B cell (primary cell): Measurements from ENCODE around the gene ZBTB47. TPM values are rescaled to one million over a fixed set of nuclear protein-coding genes. Genes with fewer than 3 reads are reported as not detected.

ENCODE experiments used
- ATAC-seq: fragments of 200-7000 bp; cut with Tn5 transposase; one replicate; pipeline ENCODE4 v1.10.0; 2021; ENCODE audit warnings: low read depth, mild to moderate bottlenecking, moderate number of reproducible peaks, moderate library complexity
- CTCF ChIA-PET: fragments of 350-600 bp; sonication (Branson Sonifier 250); formaldehyde crosslinking; loops from one replicate; lab custom pipeline; 2021; ENCODE audit warnings: antibody characterized with exemption, inconsistent platforms; lab: Charles Lee
- POLR2A ChIA-PET: fragments of 350-600 bp; sonication (Branson Sonifier 250); formaldehyde crosslinking; loops from one replicate; lab custom pipeline; 2021; ENCODE audit warnings: antibody characterized with exemption; lab: Charles Lee
- DNase-seq: peaks from one replicate; pipeline ENCODE4 v3.0.0; 2013
- H2AFZ ChIP-seq: 2 replicates; pipeline ENCODE4 v1.6.1; 2012; ENCODE audit warnings: mild to moderate bottlenecking, low read depth, low read length; ENCODE audit not compliant: insufficient read depth, poor library complexity, severe bottlenecking
- H3K27ac ChIP-seq, 2 donors: 1 replicate in 1 of 2; 2 replicates in 1 of 2; pipeline ENCODE4 v1.5.1; 2012 to 2013; ENCODE audit warnings: low read length in 2 of 2, mild to moderate bottlenecking in 2 of 2, moderate library complexity in 1 of 2
- H3K27me3 ChIP-seq, 4 experiments: fragments of 200-600 bp in 1 of 4; sonication (generic) in 1 of 4; replicated peaks in 1 of 4; 1 replicate in 2 of 4; 2 replicates in 2 of 4; pipeline versions ENCODE4 v1.6.1 to v1.7.0; 2013 to 2016; ENCODE audit warnings: low read length in 3 of 4, mild to moderate bottlenecking in 2 of 4, mixed read lengths in 1 of 4, moderate library complexity in 1 of 4; ENCODE audit not compliant: insufficient read depth in 4 of 4, control insufficient read depth in 3 of 4; ENCODE audit errors: control extremely low read depth in 1 of 4
- H3K36me3 ChIP-seq, 2 experiments: replicated peaks in 1 of 2; 1 replicate in 1 of 2; 2 replicates in 1 of 2; pipeline versions ENCODE4 v1.6.1 to v1.7.1; 2013; ENCODE audit warnings: low read length in 1 of 2; ENCODE audit not compliant: insufficient read depth in 2 of 2, control insufficient read depth in 1 of 2; ENCODE audit errors: control extremely low read depth in 1 of 2, extremely low read depth in 1 of 2
- H3K4me1 ChIP-seq, 2 donors: fragments of 200-600 bp in 1 of 2; sonication (generic) in 1 of 2; 1 replicate in 1 of 2; 2 replicates in 1 of 2; pipeline versions ENCODE4 v1.5.1 to v1.6.1; 2013 to 2017; ENCODE audit warnings: low read length in 2 of 2; ENCODE audit not compliant: control insufficient read depth in 2 of 2, insufficient read depth in 2 of 2
- H3K4me2 ChIP-seq: replicated peaks from 2 replicates; pipeline ENCODE3; 2012; ENCODE audit warnings: mild to moderate bottlenecking, low read depth, low read length; ENCODE audit not compliant: poor library complexity, severe bottlenecking
- H3K4me3 ChIP-seq, 5 experiments: fragments of 200-600 bp in 1 of 5; sonication (generic) in 1 of 5; 1 replicate in 3 of 5; 2 replicates in 2 of 5; pipeline versions ENCODE4 v1.5.1 to v1.7.0; 2011 to 2016; ENCODE audit warnings: low read length in 4 of 5, mild to moderate bottlenecking in 4 of 5, low read depth in 2 of 5, control low read depth in 1 of 5, moderate library complexity in 1 of 5; ENCODE audit not compliant: insufficient read depth in 1 of 5; ENCODE audit errors: control extremely low read depth in 1 of 5, extremely low read depth in 1 of 5
- H3K79me2 ChIP-seq: fragments of 200-600 bp; sonication (generic); one replicate; pipeline ENCODE4 v1.6.0; 2016; ENCODE audit warnings: low read length; ENCODE audit not compliant: control insufficient read depth, insufficient read depth
- H3K9ac ChIP-seq: fragments of 200-600 bp; sonication (generic); 2 replicates; pipeline ENCODE4 v1.6.1; 2017; ENCODE audit warnings: mild to moderate bottlenecking, low read length, moderate library complexity
- H3K9me3 ChIP-seq, 3 donors: one replicate each; pipeline versions ENCODE4 v1.6.1 to v1.7.1; 2013; ENCODE audit warnings: low read length in 2 of 3; ENCODE audit not compliant: control insufficient read depth in 2 of 3, insufficient read depth in 1 of 3; ENCODE audit errors: control extremely low read depth in 1 of 3
- H4K20me1 ChIP-seq: 2 replicates; pipeline ENCODE4 v1.6.0; 2012; ENCODE audit warnings: mild to moderate bottlenecking, low read length; ENCODE audit not compliant: insufficient read depth, control insufficient read depth, poor library complexity, severe bottlenecking
- H3K27ac Mint-ChIP-seq: one replicate; pipeline ENCODE4 v1.8.0; 2021; ENCODE audit warnings: mixed read lengths
- H3K27me3 Mint-ChIP-seq: one replicate; pipeline ENCODE4 v1.8.0; 2021; ENCODE audit warnings: mixed read lengths
- H3K4me1 Mint-ChIP-seq: one replicate; pipeline ENCODE4 v1.8.0; 2021; ENCODE audit warnings: mixed read lengths
- H3K4me3 Mint-ChIP-seq: one replicate; pipeline ENCODE4 v1.8.0; 2021; ENCODE audit warnings: mixed read lengths
- H3K9me3 Mint-ChIP-seq: one replicate; pipeline ENCODE4 v1.8.0; 2022; ENCODE audit warnings: mixed read lengths; ENCODE audit not compliant: insufficient read depth
- EZH2 ChIP-seq: IDR thresholded peaks from 2 replicates; pipeline ENCODE4 v1.6.1; 2012; ENCODE audit warnings: borderline replicate concordance, low read depth, mild to moderate bottlenecking, moderate library complexity, low read length; ENCODE audit not compliant: insufficient read depth, poor library complexity, severe bottlenecking
- WGBS: methylation state at CpG from one replicate; pipeline ENCODE4 v1.1.5; 2013; ENCODE audit warnings: missing lambda C conversion rate; ENCODE audit not compliant: insufficient coverage; 5-methylcytosine and 5-hydroxymethylcytosine counted together
- intact Hi-C: fragments of 100-400 bp; cut with micrococcal nuclease; formaldehyde crosslinking; loops from one replicate; pipeline ENCODE4 v1.10.0; 2022
- polyA plus RNA-seq: library from polyadenylated mRNA; depleted of rRNA; stranded (reverse); fragments of >200 nt; gene quantifications from 2 replicates; pipeline ENCODE4 v1.2.3, GENCODE V29; 2012
- total RNA-seq, 2 donors: library from RNA; stranded (reverse); fragments of 120-200 nt in 1 of 2; gene quantifications; 1 replicate in 1 of 2; 2 replicates in 1 of 2; pipeline versions ENCODE4 v1.2.3 to v1.2.4, GENCODE V29; 2013 to 2022
- TF ChIP-seq, protein P1 (sequence below): fragments of 200-600 bp; IDR thresholded peaks from one replicate; pipeline ENCODE4 v1.8.0; 2022; ENCODE audit warnings: antibody characterized with exemption, mild to moderate bottlenecking

ZBTB47 gene
- total and polyA plus RNA-seq, 2 donors (not counting 1 experiment from before 2014, with no cell fraction given) = 0.34 to 1.6 TPM

- Histone ChIP-seq H3K9me3 (peaks cover 0 to 15% (median 0%) of the 10 kb centered on the region in 3 donors), H3K4me2 (no peak overlapping the region), H3K27me3 (peaks cover 0 to 16% (median 0%) of the 10 kb centered on the region in 4 experiments), H3K9ac (no peak overlapping the region), H3K27ac (no peak overlapping the region), H2AFZ (no peak overlapping the region), H4K20me1 (no peaks in the 10 kb centered on the region), H3K4me3 (no peak overlapping the region), H3K4me1 (no peaks in the 10 kb centered on the region), H3K36me3 (no peaks in the 10 kb centered on the region), H3K79me2 (no peaks in the 10 kb centered on the region)
- H3K4me3 Mint-ChIP-seq = no peak overlapping the region
- POLR2A ChIA-PET = no interaction called here
- DNase-seq (no peak), ATAC-seq (no peak)
- H3K27me3 Mint-ChIP-seq = peaks cover 2% of the 10 kb centered on the region
- no peaks in the 10 kb centered on the region for H3K9me3 Mint-ChIP-seq
- no peaks in the 10 kb centered on the region for H3K4me1 Mint-ChIP-seq
- intact Hi-C loops = no loop called here
- CTCF ChIA-PET = no interaction called here
- TF ChIP-seq EZH2 = no peak
- TF ChIP-seq, protein P1, sequence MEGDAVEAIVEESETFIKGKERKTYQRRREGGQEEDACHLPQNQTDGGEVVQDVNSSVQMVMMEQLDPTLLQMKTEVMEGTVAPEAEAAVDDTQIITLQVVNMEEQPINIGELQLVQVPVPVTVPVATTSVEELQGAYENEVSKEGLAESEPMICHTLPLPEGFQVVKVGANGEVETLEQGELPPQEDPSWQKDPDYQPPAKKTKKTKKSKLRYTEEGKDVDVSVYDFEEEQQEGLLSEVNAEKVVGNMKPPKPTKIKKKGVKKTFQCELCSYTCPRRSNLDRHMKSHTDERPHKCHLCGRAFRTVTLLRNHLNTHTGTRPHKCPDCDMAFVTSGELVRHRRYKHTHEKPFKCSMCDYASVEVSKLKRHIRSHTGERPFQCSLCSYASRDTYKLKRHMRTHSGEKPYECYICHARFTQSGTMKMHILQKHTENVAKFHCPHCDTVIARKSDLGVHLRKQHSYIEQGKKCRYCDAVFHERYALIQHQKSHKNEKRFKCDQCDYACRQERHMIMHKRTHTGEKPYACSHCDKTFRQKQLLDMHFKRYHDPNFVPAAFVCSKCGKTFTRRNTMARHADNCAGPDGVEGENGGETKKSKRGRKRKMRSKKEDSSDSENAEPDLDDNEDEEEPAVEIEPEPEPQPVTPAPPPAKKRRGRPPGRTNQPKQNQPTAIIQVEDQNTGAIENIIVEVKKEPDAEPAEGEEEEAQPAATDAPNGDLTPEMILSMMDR = no peak
- WGBS = 84% methylated on average over 9 of the region's 10 CpGs
- no peak overlapping the region for H3K27ac Mint-ChIP-seq
Observed at GRCh38 chr3:42705962-42706585, 52.6 kb downstream of the ZBTB47 start.

DNA sequence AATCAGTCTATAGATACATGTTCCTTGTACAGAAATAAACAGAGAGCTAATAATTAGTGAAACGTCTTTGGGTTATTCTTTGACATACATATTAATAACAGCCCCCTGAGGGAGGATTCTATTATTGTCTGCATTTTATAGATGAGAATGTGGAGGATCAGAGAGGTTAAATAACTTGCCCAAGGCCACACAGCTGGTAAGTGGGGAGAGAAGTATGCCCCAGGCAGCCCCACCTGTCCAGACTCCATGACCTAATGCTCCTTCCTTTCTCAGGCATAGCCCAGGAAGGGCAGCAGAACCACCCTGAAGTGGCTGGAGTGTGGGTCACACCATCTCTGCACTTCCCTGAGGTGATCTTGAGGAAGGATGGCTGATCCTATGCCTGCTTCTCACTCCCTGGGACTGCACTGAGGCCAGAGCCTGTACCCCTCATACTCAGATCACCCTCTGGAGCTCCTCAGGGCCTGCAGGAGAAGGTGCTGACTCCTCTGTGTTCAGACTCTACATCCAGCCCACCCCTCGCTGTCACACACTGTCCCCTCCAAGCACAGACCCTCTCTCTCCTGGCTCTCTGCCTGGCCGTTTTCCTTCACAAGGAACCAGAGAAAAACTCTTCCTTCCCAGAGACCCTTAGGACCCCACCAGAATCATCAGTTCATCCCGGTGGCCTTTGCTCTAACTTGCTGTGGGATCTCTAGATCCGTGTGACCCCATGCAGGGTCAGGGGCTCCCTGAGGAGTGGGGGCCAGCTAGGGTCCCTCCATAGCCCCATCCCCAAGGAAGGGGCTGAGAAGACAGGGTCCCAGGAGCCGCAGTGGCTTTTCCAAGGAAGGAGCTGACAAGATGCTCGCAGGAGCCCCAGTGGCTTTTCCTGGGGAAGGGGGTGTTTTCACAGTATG is 53.5 kb downstream of the ZBTB47 start:
- H3K4me2 ChIP-seq = no peak overlapping the region
- H3K36me3 ChIP-seq = no peaks in the 10 kb centered on the region
- H3K4me1 ChIP-seq = no peaks in the 10 kb centered on the region
- no peaks in the 10 kb centered on the region for H3K79me2 ChIP-seq
- no peak overlapping the region for H3K4me3 ChIP-seq
- no peak overlapping the region for H3K27ac ChIP-seq
- H4K20me1 ChIP-seq = no peaks in the 10 kb centered on the region
- no peaks in the 10 kb centered on the region for H3K27me3 Mint-ChIP-seq
- no peak overlapping the region for H3K27ac Mint-ChIP-seq
- intact Hi-C loops = no loop called here
- TF ChIP-seq EZH2 = no peak
- TF ChIP-seq, protein P1 = no peak
- POLR2A ChIA-PET = no interaction called here
- H3K9ac ChIP-seq = no peak overlapping the region
- H3K9me3 ChIP-seq = peaks cover 0 to 6% (median 0%) of the 10 kb centered on the region in 3 donors
- CTCF ChIA-PET = no interaction called here
- H2AFZ ChIP-seq = no peak overlapping the region
- 72% methylated on average over 5 of the region's 7 CpGs for WGBS
- no peaks in the 10 kb centered on the region for H3K9me3 Mint-ChIP-seq
- ATAC-seq (no peak), DNase-seq (no peak)
- H3K4me1 Mint-ChIP-seq = no peaks in the 10 kb centered on the region
- H3K4me3 Mint-ChIP-seq = no peak overlapping the region
- peaks cover 0 to 10% (median 0%) of the 10 kb centered on the region in 4 experiments for H3K27me3 ChIP-seq
